ENCODE measurements around the gene ITIH3. TPM values are rescaled to one million over a fixed set of nuclear protein-coding genes. Genes with fewer than 3 reads are reported as not detected.

Gene ITIH3
- polyA plus RNA-seq, 1 experiment, result 1.7 TPM

- ChIA-PET CTCF (no interaction called here), POLR2A (no interaction called here)
These were observed 4.9 kb upstream of the ITIH3 start for GRCh38 chr3:52789746-52790040.

GRCh38 chr3:52790337-52790736 lies 4.3 kb upstream of the ITIH3 start:
- Histone ChIP-seq H3K4me3 (ENCODE audit: low read depth, low read length) (no peak overlapping the region), H3K36me3 (ENCODE audit: control insufficient read depth, insufficient read depth, low read length) (no peaks in the 10 kb centered on the region), H3K27me3 (ENCODE audit: control insufficient read depth, insufficient read depth, low read length) (peaks cover 5% of the 10 kb centered on the region)
- no peak for TF ChIP-seq CTCF (IDR thresholded peaks at IDR 0.05; ENCODE audit: insufficient read depth, low read depth, low read length)
- ChIA-PET CTCF (no interaction called here), POLR2A (no interaction called here)
- no peak for DNase-seq (ENCODE audit: low read depth)

More at GRCh38 chr3:52789746-52790040, 4.9 kb upstream of the ITIH3 start:
- peaks cover 5% of the 10 kb centered on the region for H3K27me3 ChIP-seq (ENCODE audit: control insufficient read depth, insufficient read depth, low read length)
- TF ChIP-seq CTCF (IDR thresholded peaks at IDR 0.05; ENCODE audit: insufficient read depth, low read depth, low read length), result no peak
- H3K4me3 ChIP-seq (ENCODE audit: low read depth, low read length), result no peak overlapping the region
- H3K36me3 ChIP-seq (ENCODE audit: control insufficient read depth, insufficient read depth, low read length), result no peaks in the 10 kb centered on the region
- no peak for DNase-seq (ENCODE audit: low read depth)

- no peak for DNase-seq (ENCODE audit: low read depth)
- no peak for TF ChIP-seq CTCF (IDR thresholded peaks at IDR 0.05; ENCODE audit: insufficient read depth, low read depth, low read length)
- ChIA-PET CTCF (no interaction called here), POLR2A (no interaction called here)
- Histone ChIP-seq H3K27me3 (ENCODE audit: control insufficient read depth, insufficient read depth, low read length) (peaks cover 5% of the 10 kb centered on the region), H3K36me3 (ENCODE audit: control insufficient read depth, insufficient read depth, low read length) (no peaks in the 10 kb centered on the region), H3K4me3 (ENCODE audit: low read depth, low read length) (no peak overlapping the region)
These were observed 3.9 kb upstream of the ITIH3 start for GRCh38 chr3:52790741-52791140.

- CTCF ChIA-PET, result interaction anchor here (1.0 to 1.3 kb wide), 2 partner anchors 12 to 30 kb away, joined by 3 to 4 read pairs; no protein-coding TSS in a partner anchor
- no peaks in the 10 kb centered on the region for H3K36me3 ChIP-seq (ENCODE audit: control insufficient read depth, insufficient read depth, low read length)
- H3K4me3 ChIP-seq (ENCODE audit: low read depth, low read length), result no peak overlapping the region
- DNase-seq (ENCODE audit: low read depth), result no peak
- H3K27me3 ChIP-seq (ENCODE audit: control insufficient read depth, insufficient read depth, low read length), result peaks cover 5% of the 10 kb centered on the region
- TF ChIP-seq CTCF (IDR thresholded peaks at IDR 0.05; ENCODE audit: insufficient read depth, low read depth, low read length), result no peak
- POLR2A ChIA-PET, result no interaction called here
These were observed 3.2 kb upstream of the ITIH3 start for GRCh38 chr3:52791366-52791765.

- Histone ChIP-seq H3K36me3 (ENCODE audit: control insufficient read depth, insufficient read depth, low read length) (no peaks in the 10 kb centered on the region), H3K4me3 (ENCODE audit: low read depth, low read length) (no peak overlapping the region), H3K27me3 (ENCODE audit: control insufficient read depth, insufficient read depth, low read length) (peaks cover 5% of the 10 kb centered on the region)
- ChIA-PET POLR2A (no interaction called here), CTCF (interaction anchor here (1.0 to 1.3 kb wide), 2 partner anchors 13 to 29 kb away, joined by 3 to 4 read pairs; no protein-coding TSS in a partner anchor)
- TF ChIP-seq CTCF (IDR thresholded peaks at IDR 0.05; ENCODE audit: insufficient read depth, low read depth, low read length), result no peak
- no peak for DNase-seq (ENCODE audit: low read depth)
These were observed 2.7 kb upstream of the ITIH3 start for GRCh38 chr3:52791928-52792327.

Data from BJ (cell line).